Activated CD8-positive, alpha-beta memory T cell treated with anti-CD3 and anti-CD28 coated beads, Interleukin-2, amount 10 ng/mL, durations not matched to agents 7 days and 5 days (primary cell): Measurements from ENCODE around the gene ZBP1. TPM values are rescaled to one million over a fixed set of nuclear protein-coding genes. Genes with fewer than 3 reads are reported as not detected.

Experiments
- ATAC-seq: fragments of 150-1000 bp; cut with Tn5 transposase; one replicate; pipeline ENCODE4 v1.10.0; 2021; ENCODE audit warnings: moderate library complexity
- CTCF ChIA-PET: fragments of 350-600 bp; sonication (Branson Sonifier 250); formaldehyde crosslinking; loops from one replicate; lab custom pipeline; 2021; ENCODE audit warnings: antibody characterized with exemption; lab: Charles Lee
- DNase-seq: peaks from one replicate; pipeline ENCODE4 v3.0.0-alpha.2; 2020
- H3K27ac Mint-ChIP-seq: one replicate; pipeline ENCODE4 v1.8.0; 2021; ENCODE audit warnings: mild to moderate bottlenecking, mixed read lengths
- H3K27me3 Mint-ChIP-seq: one replicate; pipeline ENCODE4 v1.8.0; 2021; ENCODE audit warnings: mixed read lengths
- H3K36me3 Mint-ChIP-seq: one replicate; pipeline ENCODE4 v1.8.0; 2021; ENCODE audit warnings: mild to moderate bottlenecking, mixed read lengths
- H3K4me1 Mint-ChIP-seq: one replicate; pipeline ENCODE4 v1.8.0; 2021; ENCODE audit warnings: mixed read lengths
- H3K4me3 Mint-ChIP-seq: one replicate; pipeline ENCODE4 v1.8.0; 2021; ENCODE audit warnings: mild to moderate bottlenecking, moderate library complexity, mixed read lengths
- H3K9me3 Mint-ChIP-seq: one replicate; pipeline ENCODE4 v1.8.0; 2022; ENCODE audit warnings: low read depth, mixed read lengths
- total RNA-seq, 2 experiments: library from RNA; stranded (reverse); gene quantifications; one replicate each; pipeline ENCODE4 v1.2.3, GENCODE V29; 2021

ZBP1 gene
- total RNA-seq, 2 experiments from 2014 or later: 22.9 to 56.8 TPM

- DNase-seq (no peak), ATAC-seq (no peak)
- Mint-ChIP-seq H3K27ac (no peak overlapping the region), H3K4me3 (no peak overlapping the region), H3K9me3 (no peaks in the 10 kb centered on the region), H3K27me3 (peaks cover 13% of the 10 kb centered on the region), H3K36me3 (no peaks in the 10 kb centered on the region), H3K4me1 (no peaks in the 10 kb centered on the region)
- CTCF ChIA-PET: no interaction called here
Observed at GRCh38 chr20:57586943-57587277, 33.3 kb downstream of the ZBP1 start.

- no peak for DNase-seq
- no peak overlapping the region for H3K27ac Mint-ChIP-seq
- ATAC-seq: no peak
- no peaks in the 10 kb centered on the region for H3K9me3 Mint-ChIP-seq
- H3K27me3 Mint-ChIP-seq: peaks cover 16% of the 10 kb centered on the region
- CTCF ChIA-PET: no interaction called here
- no peaks in the 10 kb centered on the region for H3K36me3 Mint-ChIP-seq
- H3K4me1 Mint-ChIP-seq: no peaks in the 10 kb centered on the region
- H3K4me3 Mint-ChIP-seq: no peak overlapping the region
Observed at GRCh38 chr20:57586370-57586793, 33.8 kb downstream of the ZBP1 start.

- Mint-ChIP-seq H3K4me1 (no peaks in the 10 kb centered on the region), H3K9me3 (no peaks in the 10 kb centered on the region), H3K27ac (no peak overlapping the region), H3K27me3 (peaks cover 23% of the 10 kb centered on the region), H3K36me3 (no peaks in the 10 kb centered on the region), H3K4me3 (no peak overlapping the region)
- CTCF ChIA-PET: no interaction called here
- DNase-seq: no peak
- no peak for ATAC-seq
Observed at GRCh38 chr20:57585466-57586213, 34.6 kb downstream of the ZBP1 start.

- Mint-ChIP-seq H3K36me3 (no peaks in the 10 kb centered on the region), H3K9me3 (no peaks in the 10 kb centered on the region), H3K4me3 (no peak overlapping the region), H3K4me1 (no peaks in the 10 kb centered on the region), H3K27ac (no peak overlapping the region), H3K27me3 (peaks cover 30% of the 10 kb centered on the region)
- CTCF ChIA-PET: interaction anchor here (1.6 kb wide), 1 partner anchor 13 kb away, joined by 3 read pairs; no protein-coding TSS in a partner anchor
- no peak for DNase-seq
- no peak for ATAC-seq
Observed at GRCh38 chr20:57584768-57585461, 35.3 kb downstream of the ZBP1 start.

GRCh38 chr20:57583289-57584257, 36.7 kb downstream of the ZBP1 start:
- Mint-ChIP-seq H3K4me1 (no peaks in the 10 kb centered on the region), H3K27ac (no peak overlapping the region), H3K4me3 (no peak overlapping the region), H3K36me3 (no peaks in the 10 kb centered on the region), H3K9me3 (no peaks in the 10 kb centered on the region), H3K27me3 (peaks cover 38% of the 10 kb centered on the region)
- ATAC-seq: no peak
- no peak for DNase-seq
- CTCF ChIA-PET: interaction anchor here (0.9 to 1.6 kb wide), 3 partner anchors 11 to 81 kb away, joined by 3 to 4 read pairs (median 3); no protein-coding TSS in a partner anchor

- peaks cover 40% of the 10 kb centered on the region for H3K27me3 Mint-ChIP-seq
- no peaks in the 10 kb centered on the region for H3K9me3 Mint-ChIP-seq
- H3K4me3 Mint-ChIP-seq: no peak overlapping the region
- no peaks in the 10 kb centered on the region for H3K36me3 Mint-ChIP-seq
- ATAC-seq (no peak), DNase-seq (no peak)
- no peak overlapping the region for H3K27ac Mint-ChIP-seq
- H3K4me1 Mint-ChIP-seq: no peaks in the 10 kb centered on the region
- CTCF ChIA-PET: interaction anchor here (0.6 to 1.6 kb wide), 3 partner anchors 10 to 14 kb away, joined by 3 to 4 read pairs (median 4); no protein-coding TSS in a partner anchor
Observed at GRCh38 chr20:57582432-57583288, 37.6 kb downstream of the ZBP1 start.

- no peaks in the 10 kb centered on the region for H3K9me3 Mint-ChIP-seq
- ATAC-seq: no peak
- H3K4me3 Mint-ChIP-seq: no peak overlapping the region
- H3K27me3 Mint-ChIP-seq: peaks cover 40% of the 10 kb centered on the region
- CTCF ChIA-PET: interaction anchor here (0.6 to 1.1 kb wide), 2 partner anchors 11 to 14 kb away, joined by 3 to 4 read pairs; no protein-coding TSS in a partner anchor
- H3K27ac Mint-ChIP-seq: no peak overlapping the region
- DNase-seq: no peak
- no peaks in the 10 kb centered on the region for H3K4me1 Mint-ChIP-seq
- H3K36me3 Mint-ChIP-seq: no peaks in the 10 kb centered on the region
Observed at GRCh38 chr20:57582029-57582378, 38.2 kb downstream of the ZBP1 start.

- no peak for ATAC-seq
- no peak for DNase-seq
- H3K4me1 Mint-ChIP-seq: no peaks in the 10 kb centered on the region
- CTCF ChIA-PET: interaction anchor here (1.1 kb wide), 1 partner anchor 11 kb away, joined by 4 read pairs; no protein-coding TSS in a partner anchor
- no peaks in the 10 kb centered on the region for H3K36me3 Mint-ChIP-seq
- no peak overlapping the region for H3K4me3 Mint-ChIP-seq
- H3K27me3 Mint-ChIP-seq: peaks cover 40% of the 10 kb centered on the region
- H3K9me3 Mint-ChIP-seq: no peaks in the 10 kb centered on the region
- H3K27ac Mint-ChIP-seq: no peak overlapping the region
Observed at GRCh38 chr20:57581202-57582028, 38.8 kb downstream of the ZBP1 start.

GRCh38 chr20:57580478-57581201, 39.6 kb downstream of the ZBP1 start:
- H3K4me3 Mint-ChIP-seq: no peak overlapping the region
- ATAC-seq: no peak
- H3K27me3 Mint-ChIP-seq: peaks cover 40% of the 10 kb centered on the region
- no peak for DNase-seq
- no peaks in the 10 kb centered on the region for H3K9me3 Mint-ChIP-seq
- H3K27ac Mint-ChIP-seq: no peak overlapping the region
- CTCF ChIA-PET: no interaction called here
- no peaks in the 10 kb centered on the region for H3K36me3 Mint-ChIP-seq
- H3K4me1 Mint-ChIP-seq: no peaks in the 10 kb centered on the region

GRCh38 chr20:57579898-57580447, 40.3 kb downstream of the ZBP1 start:
- CTCF ChIA-PET: no interaction called here
- Mint-ChIP-seq H3K27ac (no peak overlapping the region), H3K4me1 (no peaks in the 10 kb centered on the region), H3K36me3 (no peaks in the 10 kb centered on the region), H3K4me3 (no peak overlapping the region), H3K27me3 (peaks cover 36% of the 10 kb centered on the region), H3K9me3 (no peaks in the 10 kb centered on the region)
- no peak for ATAC-seq
- DNase-seq: no peak

- H3K4me3 Mint-ChIP-seq: no peak overlapping the region
- peaks cover 36% of the 10 kb centered on the region for H3K27me3 Mint-ChIP-seq
- DNase-seq (no peak), ATAC-seq (no peak)
- H3K9me3 Mint-ChIP-seq: no peaks in the 10 kb centered on the region
- CTCF ChIA-PET: no interaction called here
- H3K27ac Mint-ChIP-seq: no peak overlapping the region
- no peaks in the 10 kb centered on the region for H3K4me1 Mint-ChIP-seq
- no peaks in the 10 kb centered on the region for H3K36me3 Mint-ChIP-seq
Observed at GRCh38 chr20:57579331-57579897, 40.8 kb downstream of the ZBP1 start.
